Natural killer cell (primary cell): ENCODE measurements around the gene KIF11. TPM values are rescaled to one million over a fixed set of nuclear protein-coding genes. Genes with fewer than 3 reads are reported as not detected.

Experiments
- ATAC-seq, 3 donors: fragments of 150-1000 bp in 2 of 3; fragments of 200-7000 bp in 1 of 3; cut with Tn5 transposase; 1 replicate in 1 of 3; 2 replicates in 2 of 3; pipeline ENCODE4 v1.10.0; 2021; ENCODE audit warnings: mild to moderate bottlenecking in 2 of 3, moderate library complexity in 2 of 3
- DNase-seq, 2 donors: peaks; one replicate each; pipeline versions ENCODE4 v3.0.0 to v3.0.0-alpha.2; 2013 to 2021; ENCODE audit warnings: mixed read lengths in 1 of 2
- H3K27ac ChIP-seq: one replicate; pipeline ENCODE4 v1.5.1; 2013; ENCODE audit warnings: mild to moderate bottlenecking, low read length
- H3K27me3 ChIP-seq: one replicate; pipeline ENCODE4 v1.6.1; 2013; ENCODE audit warnings: low read length; ENCODE audit not compliant: control insufficient read depth, insufficient read depth
- H3K36me3 ChIP-seq: one replicate; pipeline ENCODE4 v1.6.1; 2013; ENCODE audit warnings: low read length; ENCODE audit not compliant: control insufficient read depth, insufficient read depth
- H3K4me1 ChIP-seq: one replicate; pipeline ENCODE4 v1.6.1; 2013; ENCODE audit warnings: low read length; ENCODE audit not compliant: control insufficient read depth, insufficient read depth
- H3K4me3 ChIP-seq: one replicate; pipeline ENCODE4 v1.5.1; 2013; ENCODE audit warnings: low read length
- H3K9me3 ChIP-seq: one replicate; pipeline ENCODE4 v1.6.1; 2013; ENCODE audit warnings: low read length; ENCODE audit not compliant: control insufficient read depth, insufficient read depth
- H3K27ac Mint-ChIP-seq, 2 donors: one replicate each; pipeline ENCODE4 v1.8.0; 2022; ENCODE audit warnings: mild to moderate bottlenecking in 2 of 2, mixed read lengths in 2 of 2, moderate library complexity in 1 of 2
- H3K27me3 Mint-ChIP-seq, 2 donors: one replicate each; pipeline ENCODE4 v1.8.0; 2022; ENCODE audit warnings: low read depth in 2 of 2, mixed read lengths in 2 of 2
- H3K36me3 Mint-ChIP-seq: one replicate; pipeline ENCODE4 v1.8.0; 2022; ENCODE audit warnings: mixed read lengths
- H3K4me1 Mint-ChIP-seq, 2 donors: one replicate each; pipeline ENCODE4 v1.8.0; 2022; ENCODE audit warnings: mixed read lengths in 2 of 2
- H3K4me3 Mint-ChIP-seq: one replicate; pipeline ENCODE4 v1.8.0; 2022; ENCODE audit warnings: mild to moderate bottlenecking, moderate library complexity, mixed read lengths
- H3K9me3 Mint-ChIP-seq, 2 donors: one replicate each; pipeline ENCODE4 v1.8.0; 2022; ENCODE audit warnings: mixed read lengths in 2 of 2
- WGBS: methylation state at CpG from one replicate; pipeline ENCODE4 v1.1.7; 2013; ENCODE audit warnings: missing lambda C conversion rate; ENCODE audit not compliant: insufficient coverage; 5-methylcytosine and 5-hydroxymethylcytosine counted together
- intact Hi-C: fragments of 100-400 bp; cut with micrococcal nuclease; formaldehyde crosslinking; loops from one replicate; pipeline ENCODE4 v1.14.2; 2022
- total RNA-seq, 4 donors: library from RNA; stranded (reverse); fragments of 120-200 nt in 1 of 4; gene quantifications; one replicate each; pipeline versions ENCODE4 v1.2.3 to v1.2.4, GENCODE V29; 2013 to 2022
- TF ChIP-seq, protein P1 (sequence below): fragments of 200-600 bp; IDR thresholded peaks from one replicate; pipeline ENCODE4 v1.8.0; 2022; ENCODE audit warnings: antibody characterized with exemption

Gene KIF11
- total RNA-seq, 3 donors from 2014 or later (not counting 1 experiment from before 2014, with no cell fraction given), result 1.3 to 2.4 (median 1.9) TPM

DNA sequence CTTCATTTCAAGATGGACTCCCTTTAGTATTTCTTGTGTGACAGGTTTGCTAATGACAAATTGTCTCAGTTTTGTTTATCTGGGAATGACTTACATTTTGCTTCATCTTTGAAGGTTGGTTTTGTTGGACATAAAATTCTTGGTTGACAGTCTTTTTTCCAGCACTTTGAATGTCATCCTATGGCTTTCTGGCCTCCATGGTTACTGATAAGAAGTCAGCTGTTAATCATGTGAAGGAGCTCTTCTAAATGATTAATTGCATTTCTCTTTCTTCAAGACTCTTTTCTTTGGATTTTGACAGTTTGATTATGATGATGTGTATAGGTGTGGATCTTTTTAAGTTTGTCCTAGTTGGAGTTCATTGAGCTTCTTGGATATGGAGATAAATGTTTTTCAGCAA lies 69.9 kb downstream of the KIF11 start:
- Mint-ChIP-seq H3K27me3 (no peaks in the 10 kb centered on the region), H3K27ac (no peak overlapping the region), H3K9me3 (peaks cover 4 to 10% of the 10 kb centered on the region in 2 donors), H3K4me1 (no peaks in the 10 kb centered on the region), H3K36me3 (peaks cover 17% of the 10 kb centered on the region), H3K4me3 (no peak overlapping the region)
- Histone ChIP-seq H3K4me1 (no peaks in the 10 kb centered on the region), H3K27ac (no peak overlapping the region), H3K27me3 (no peaks in the 10 kb centered on the region), H3K9me3 (peaks cover 8% of the 10 kb centered on the region), H3K36me3 (no peaks in the 10 kb centered on the region), H3K4me3 (no peak overlapping the region)
- TF ChIP-seq, protein P1, sequence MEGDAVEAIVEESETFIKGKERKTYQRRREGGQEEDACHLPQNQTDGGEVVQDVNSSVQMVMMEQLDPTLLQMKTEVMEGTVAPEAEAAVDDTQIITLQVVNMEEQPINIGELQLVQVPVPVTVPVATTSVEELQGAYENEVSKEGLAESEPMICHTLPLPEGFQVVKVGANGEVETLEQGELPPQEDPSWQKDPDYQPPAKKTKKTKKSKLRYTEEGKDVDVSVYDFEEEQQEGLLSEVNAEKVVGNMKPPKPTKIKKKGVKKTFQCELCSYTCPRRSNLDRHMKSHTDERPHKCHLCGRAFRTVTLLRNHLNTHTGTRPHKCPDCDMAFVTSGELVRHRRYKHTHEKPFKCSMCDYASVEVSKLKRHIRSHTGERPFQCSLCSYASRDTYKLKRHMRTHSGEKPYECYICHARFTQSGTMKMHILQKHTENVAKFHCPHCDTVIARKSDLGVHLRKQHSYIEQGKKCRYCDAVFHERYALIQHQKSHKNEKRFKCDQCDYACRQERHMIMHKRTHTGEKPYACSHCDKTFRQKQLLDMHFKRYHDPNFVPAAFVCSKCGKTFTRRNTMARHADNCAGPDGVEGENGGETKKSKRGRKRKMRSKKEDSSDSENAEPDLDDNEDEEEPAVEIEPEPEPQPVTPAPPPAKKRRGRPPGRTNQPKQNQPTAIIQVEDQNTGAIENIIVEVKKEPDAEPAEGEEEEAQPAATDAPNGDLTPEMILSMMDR, result no peak
- no peak for DNase-seq
- intact Hi-C loops, result no loop called here
- no peak for ATAC-seq

DNA sequence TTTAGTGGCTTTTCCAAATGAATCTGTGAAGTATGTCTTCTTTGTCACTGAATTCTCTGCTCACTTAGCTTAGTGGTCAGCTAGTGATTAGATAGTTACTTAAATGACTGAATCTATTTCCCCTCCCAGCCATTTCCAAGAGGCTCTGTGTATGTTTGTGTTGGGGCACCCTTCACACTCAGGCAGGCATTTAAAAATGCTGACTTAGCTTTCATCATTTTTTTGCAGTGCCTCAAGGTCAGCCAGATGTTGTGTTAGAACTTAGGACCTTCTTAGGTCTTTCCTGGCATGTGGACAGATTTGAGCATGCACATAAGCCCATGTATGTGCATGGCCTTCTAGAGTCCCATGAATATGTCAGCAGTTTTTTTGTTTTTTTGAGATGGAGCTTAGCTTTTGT lies 71.4 kb downstream of the KIF11 start:
- TF ChIP-seq, protein P1, result no peak
- Mint-ChIP-seq H3K4me3 (no peak overlapping the region), H3K36me3 (peaks cover 17% of the 10 kb centered on the region), H3K9me3 (peaks cover 4 to 10% of the 10 kb centered on the region in 2 donors), H3K4me1 (no peaks in the 10 kb centered on the region), H3K27ac (no peak overlapping the region), H3K27me3 (no peaks in the 10 kb centered on the region)
- DNase-seq (no peak), ATAC-seq (no peak)
- Histone ChIP-seq H3K36me3 (no peaks in the 10 kb centered on the region), H3K9me3 (peaks cover 8% of the 10 kb centered on the region), H3K27me3 (no peaks in the 10 kb centered on the region), H3K4me3 (no peak overlapping the region), H3K4me1 (no peaks in the 10 kb centered on the region), H3K27ac (no peak overlapping the region)
- intact Hi-C loops, result no loop called here

DNA sequence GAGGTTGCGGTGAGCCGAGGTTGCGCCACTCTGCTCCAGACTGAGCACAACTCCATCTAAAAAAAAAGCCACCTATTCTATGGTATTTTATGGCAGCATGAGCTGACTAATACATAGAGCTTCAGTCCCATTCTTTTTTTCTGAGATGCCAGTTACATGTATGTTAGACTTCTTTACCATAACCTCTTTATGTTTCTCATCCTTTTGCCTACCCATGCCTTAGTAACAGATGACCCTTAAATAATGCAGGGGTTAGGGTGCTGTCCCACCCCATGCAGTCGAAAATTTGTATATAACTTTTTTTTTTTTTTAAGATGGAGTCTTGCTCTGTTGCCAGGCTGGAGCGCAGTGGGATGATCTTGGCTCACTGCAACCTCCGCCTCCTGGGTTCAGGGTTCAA lies 74.1 kb downstream of the KIF11 start:
- no peak for ATAC-seq
- no peak overlapping the region for H3K4me3 ChIP-seq
- Mint-ChIP-seq H3K27ac (no peak overlapping the region), H3K4me1 (no peaks in the 10 kb centered on the region), H3K27me3 (no peaks in the 10 kb centered on the region), H3K9me3 (peaks cover 4 to 7% of the 10 kb centered on the region in 2 donors), H3K4me3 (no peak overlapping the region), H3K36me3 (peaks cover 17% of the 10 kb centered on the region)
- H3K27me3 ChIP-seq, result no peaks in the 10 kb centered on the region
- no peaks in the 10 kb centered on the region for H3K4me1 ChIP-seq
- intact Hi-C loops, result no loop called here
- DNase-seq, result no peak
- no peak overlapping the region for H3K27ac ChIP-seq
- 93% methylated on average over 6 of the region's 6 CpGs for WGBS
- TF ChIP-seq, protein P1, result no peak
- peaks cover 4% of the 10 kb centered on the region for H3K9me3 ChIP-seq
- no peaks in the 10 kb centered on the region for H3K36me3 ChIP-seq

DNA sequence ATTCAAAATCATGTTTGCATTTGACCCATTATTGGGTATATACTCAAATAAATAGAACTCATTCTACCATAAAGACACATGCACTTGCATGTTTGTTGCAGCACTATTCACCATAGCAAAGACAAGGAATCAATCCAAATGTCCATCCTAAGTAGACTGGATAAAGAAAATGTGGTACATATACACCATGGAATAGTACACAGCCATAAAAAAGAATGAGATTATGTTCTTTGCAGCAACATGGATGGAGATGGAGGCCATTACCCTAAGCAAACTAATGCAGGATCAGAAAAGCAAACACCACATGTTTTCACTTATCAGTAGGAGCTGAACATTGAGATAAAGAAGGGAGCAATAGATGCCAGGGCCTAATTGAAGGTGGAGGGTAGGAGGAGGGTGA lies 84.8 kb downstream of the KIF11 start:
- ATAC-seq (no peak), DNase-seq (no peak)
- Histone ChIP-seq H3K27me3 (no peaks in the 10 kb centered on the region), H3K27ac (no peak overlapping the region), H3K4me3 (no peak overlapping the region), H3K9me3 (no peaks in the 10 kb centered on the region), H3K4me1 (no peaks in the 10 kb centered on the region), H3K36me3 (no peaks in the 10 kb centered on the region)
- intact Hi-C loops, result no loop called here
- H3K27ac Mint-ChIP-seq, result no peak overlapping the region
- H3K9me3 Mint-ChIP-seq, result no peaks in the 10 kb centered on the region
- H3K4me1 Mint-ChIP-seq, result peaks cover 11 to 13% of the 10 kb centered on the region in 2 donors
- TF ChIP-seq, protein P1, result no peak
- H3K27me3 Mint-ChIP-seq, result no peaks in the 10 kb centered on the region
- no peaks in the 10 kb centered on the region for H3K36me3 Mint-ChIP-seq
- no peak overlapping the region for H3K4me3 Mint-ChIP-seq
